Inflammatory macrophage treated with lipopolysaccharide for 1 hour (primary cell): Measurements from ENCODE around the gene SYT2.

Experiments used
- DNase-seq, 2 donors: peaks; one replicate each; pipeline ENCODE4 v3.0.0-alpha.2; 2020 to 2022

SYT2 gene

GRCh38 chr1:202673531-202673930, 36.7 kb downstream of the SYT2 start:
- no peak for DNase-seq

GRCh38 chr1:202671399-202671798, 38.9 kb downstream of the SYT2 start:
- no peak for DNase-seq

- DNase-seq: no peak
These were observed 44.8 kb downstream of the SYT2 start for GRCh38 chr1:202665417-202665816.

- DNase-seq: no peak
These were observed 46.2 kb downstream of the SYT2 start for GRCh38 chr1:202664083-202664482.

- no peak for DNase-seq
These were observed 47.1 kb downstream of the SYT2 start for GRCh38 chr1:202663131-202663530.

GRCh38 chr1:202662081-202662480, 48.2 kb downstream of the SYT2 start:
- DNase-seq: no peak

- no peak for DNase-seq
These were observed 49.0 kb downstream of the SYT2 start for GRCh38 chr1:202661136-202661845.

GRCh38 chr1:202659974-202660373, 50.3 kb downstream of the SYT2 start:
- DNase-seq: no peak

- DNase-seq: no peak
These were observed 50.7 kb downstream of the SYT2 start for GRCh38 chr1:202659541-202659940.

GRCh38 chr1:202658769-202659168, 51.5 kb downstream of the SYT2 start:
- no peak for DNase-seq

- DNase-seq: no peak
These were observed 51.9 kb downstream of the SYT2 start for GRCh38 chr1:202658251-202658759.

- no peak for DNase-seq
These were observed 53.2 kb downstream of the SYT2 start for GRCh38 chr1:202656951-202657646.

GRCh38 chr1:202656057-202656456, 54.2 kb downstream of the SYT2 start:
- no peak for DNase-seq

GRCh38 chr1:202654079-202654478, 56.2 kb downstream of the SYT2 start:
- DNase-seq: no peak

GRCh38 chr1:202649553-202650392, 60.5 kb downstream of the SYT2 start:
- no peak for DNase-seq

- DNase-seq: no peak
These were observed 61.5 kb downstream of the SYT2 start for GRCh38 chr1:202648605-202649226.

- no peak for DNase-seq
These were observed 65.2 kb downstream of the SYT2 start for GRCh38 chr1:202645097-202645476.

- peak in 1 of 2 donors; percentile 41 for DNase-seq
These were observed 65.8 kb downstream of the SYT2 start for GRCh38 chr1:202644219-202645096.

- no peak for DNase-seq
These were observed 66.6 kb downstream of the SYT2 start for GRCh38 chr1:202643397-202644218.

- DNase-seq: no peak
These were observed 67.5 kb downstream of the SYT2 start for GRCh38 chr1:202642619-202643291.
